Esophagus squamous epithelium (tissue), 5 donors: Measurements from ENCODE around the gene MTX3. TPM values are rescaled to one million over a fixed set of nuclear protein-coding genes. Genes with fewer than 3 reads are reported as not detected.
A peak's percentile ranks its signal among the peaks of the same experiment; 100 is the strongest.

Experiments used
- DNase-seq: peaks from one replicate; lab custom pipeline; 2025; lab: John Stamatoyannopoulos, UW
- H3K27ac ChIP-seq, 4 donors: fragments of 200-600 bp; sonication (generic); one replicate each; pipeline ENCODE4 v1.5.1; 2016 to 2019; ENCODE audit warnings: mild to moderate bottlenecking in 1 of 4
- H3K27me3 ChIP-seq, 4 donors: fragments of 200-600 bp; sonication (generic); 1 replicate in 3 of 4; 2 replicates in 1 of 4; pipeline versions ENCODE4 v1.5.1 to v1.6.0; 2017 to 2021; ENCODE audit warnings: antibody characterized with exemption in 1 of 4
- H3K36me3 ChIP-seq, 3 donors: fragments of 200-600 bp; sonication (generic); one replicate each; pipeline ENCODE4 v1.5.1; 2016 to 2019
- H3K4me1 ChIP-seq, 3 donors: fragments of 200-600 bp; sonication (generic); one replicate each; pipeline ENCODE4 v1.5.1; 2017 to 2019
- H3K4me3 ChIP-seq, 4 donors: fragments of 200-600 bp; sonication (generic); 1 replicate in 3 of 4; 2 replicates in 1 of 4; pipeline ENCODE4 v1.5.1; 2016 to 2019; ENCODE audit warnings: mild to moderate bottlenecking in 2 of 4, moderate library complexity in 1 of 4
- H3K9me3 ChIP-seq, 3 donors: fragments of 200-600 bp; sonication (generic); one replicate each; pipeline ENCODE4 v1.5.1; 2016 to 2019
- POLR2A ChIP-seq, 4 donors: fragments of 450-650 bp; IDR thresholded peaks; one replicate each; pipeline ENCODE4 v1.6.1; 2017; ENCODE audit warnings: antibody characterized with exemption in 4 of 4, mild to moderate bottlenecking in 4 of 4, moderate library complexity in 3 of 4
- WGBS, 2 donors: methylation state at CpG; one replicate each; pipeline ENCODE4 v1.1.5; 2018; 5-methylcytosine and 5-hydroxymethylcytosine counted together
- intact Hi-C: fragments of 100-400 bp; cut with DNase I; formaldehyde crosslinking; loops from one replicate; pipeline ENCODE4 v1.15.0; 2022
- total RNA-seq, 4 donors: library from RNA; depleted of rRNA; stranded (reverse); fragments of >200 nt; gene quantifications; one replicate each; pipeline ENCODE4 v1.1.0, GENCODE V29; 2016
- TF ChIP-seq, protein P1 (sequence below), 6 experiments: fragments of 450-650 bp in 4 of 6; fragments of 200-600 bp in 2 of 6; sonication (generic) in 2 of 6; IDR thresholded peaks; one replicate each; pipeline ENCODE4 v1.5.1; 2016 to 2019; ENCODE audit warnings: antibody characterized with exemption in 6 of 6, mild to moderate bottlenecking in 4 of 6, moderate library complexity in 4 of 6
- donor health status: DM: yes; HTN: yes; CAD: no.

Gene MTX3, protein sequence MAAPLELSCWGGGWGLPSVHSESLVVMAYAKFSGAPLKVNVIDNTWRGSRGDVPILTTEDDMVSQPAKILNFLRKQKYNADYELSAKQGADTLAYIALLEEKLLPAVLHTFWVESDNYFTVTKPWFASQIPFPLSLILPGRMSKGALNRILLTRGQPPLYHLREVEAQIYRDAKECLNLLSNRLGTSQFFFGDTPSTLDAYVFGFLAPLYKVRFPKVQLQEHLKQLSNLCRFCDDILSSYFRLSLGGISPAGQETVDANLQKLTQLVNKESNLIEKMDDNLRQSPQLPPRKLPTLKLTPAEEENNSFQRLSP
- total RNA-seq: 10 to 100 TPM in 3 of 4 donors, 1 to 10 TPM in 1; 6.5 to 15.8 (median 12.3) TPM

DNA sequence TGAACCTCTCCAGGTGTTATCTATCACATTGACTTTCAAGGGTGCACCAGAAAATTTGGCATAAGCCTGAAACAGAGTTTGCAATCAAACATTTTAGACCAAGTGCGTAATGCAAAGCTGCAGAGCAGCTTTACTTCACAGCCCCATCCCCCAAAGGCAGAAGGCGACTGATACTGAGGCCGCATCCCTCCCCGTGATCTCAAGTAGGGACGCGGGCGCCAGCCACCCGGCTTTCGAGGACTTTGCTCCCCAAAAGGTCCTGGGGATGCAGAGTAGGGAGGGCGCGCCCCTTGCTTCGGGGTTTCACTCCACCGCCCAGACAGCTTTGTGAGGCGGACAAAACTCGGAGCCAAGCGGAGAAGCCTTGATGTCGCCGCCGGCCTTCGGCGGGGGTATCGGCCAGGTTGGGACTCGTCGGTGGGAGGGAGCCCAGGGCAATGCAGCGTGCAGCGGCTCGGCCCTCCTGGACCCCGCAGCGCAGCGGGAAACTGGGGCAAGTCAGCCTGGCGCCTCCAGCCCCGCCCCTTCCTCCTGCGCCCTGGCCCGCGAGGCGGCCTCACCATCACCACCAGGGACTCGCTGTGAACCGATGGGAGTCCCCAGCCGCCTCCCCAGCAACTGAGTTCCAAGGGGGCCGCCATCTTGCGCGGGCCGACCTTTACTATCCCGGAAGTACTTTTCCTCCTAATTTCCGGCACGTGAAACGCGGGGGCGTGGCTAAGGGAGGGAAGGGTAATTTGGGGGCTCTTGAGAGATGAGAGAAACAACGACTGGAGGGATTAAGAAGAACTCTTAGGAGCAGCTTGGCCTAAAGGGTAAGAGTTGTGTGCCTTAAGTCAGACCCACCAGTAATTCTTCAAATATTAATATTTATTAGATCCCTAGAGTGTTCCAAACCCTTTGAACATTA is at the start of gene MTX3:
MTX3 (minus strand) TSS at position 665 of the 910 bp plus-strand sequence; CDS start at position 641, 24 bp downstream.
- intact Hi-C loops: no loop called here
- TF ChIP-seq POLR2A (IDR thresholded peaks at IDR 0.05): peak in 2 of 4 donors; percentile 44 to 46
- TF ChIP-seq, protein P1, sequence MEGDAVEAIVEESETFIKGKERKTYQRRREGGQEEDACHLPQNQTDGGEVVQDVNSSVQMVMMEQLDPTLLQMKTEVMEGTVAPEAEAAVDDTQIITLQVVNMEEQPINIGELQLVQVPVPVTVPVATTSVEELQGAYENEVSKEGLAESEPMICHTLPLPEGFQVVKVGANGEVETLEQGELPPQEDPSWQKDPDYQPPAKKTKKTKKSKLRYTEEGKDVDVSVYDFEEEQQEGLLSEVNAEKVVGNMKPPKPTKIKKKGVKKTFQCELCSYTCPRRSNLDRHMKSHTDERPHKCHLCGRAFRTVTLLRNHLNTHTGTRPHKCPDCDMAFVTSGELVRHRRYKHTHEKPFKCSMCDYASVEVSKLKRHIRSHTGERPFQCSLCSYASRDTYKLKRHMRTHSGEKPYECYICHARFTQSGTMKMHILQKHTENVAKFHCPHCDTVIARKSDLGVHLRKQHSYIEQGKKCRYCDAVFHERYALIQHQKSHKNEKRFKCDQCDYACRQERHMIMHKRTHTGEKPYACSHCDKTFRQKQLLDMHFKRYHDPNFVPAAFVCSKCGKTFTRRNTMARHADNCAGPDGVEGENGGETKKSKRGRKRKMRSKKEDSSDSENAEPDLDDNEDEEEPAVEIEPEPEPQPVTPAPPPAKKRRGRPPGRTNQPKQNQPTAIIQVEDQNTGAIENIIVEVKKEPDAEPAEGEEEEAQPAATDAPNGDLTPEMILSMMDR (IDR thresholded peaks at IDR 0.05): no peak
- peaks cover 0 to 32% (median 5%) of the 10 kb centered on the region in 3 donors for H3K36me3 ChIP-seq
- no peaks in the 10 kb centered on the region for H3K9me3 ChIP-seq
- peaks cover 0 to 21% (median 12%) of the 10 kb centered on the region in 3 donors for H3K4me1 ChIP-seq
- peak; percentile 49 for DNase-seq
- WGBS, 2 donors: 0 to 2% methylated on average over 8 to 9 of the region's 50 CpGs
- H3K27ac ChIP-seq: peak within 1 kb of the TSS; percentile 78 to 88 (median 84)
- peak within 1 kb of the TSS; percentile 68 to 93 (median 86) for H3K4me3 ChIP-seq
- peaks cover 0 to 6% (median 0%) of the 10 kb centered on the region in 4 donors for H3K27me3 ChIP-seq

DNA sequence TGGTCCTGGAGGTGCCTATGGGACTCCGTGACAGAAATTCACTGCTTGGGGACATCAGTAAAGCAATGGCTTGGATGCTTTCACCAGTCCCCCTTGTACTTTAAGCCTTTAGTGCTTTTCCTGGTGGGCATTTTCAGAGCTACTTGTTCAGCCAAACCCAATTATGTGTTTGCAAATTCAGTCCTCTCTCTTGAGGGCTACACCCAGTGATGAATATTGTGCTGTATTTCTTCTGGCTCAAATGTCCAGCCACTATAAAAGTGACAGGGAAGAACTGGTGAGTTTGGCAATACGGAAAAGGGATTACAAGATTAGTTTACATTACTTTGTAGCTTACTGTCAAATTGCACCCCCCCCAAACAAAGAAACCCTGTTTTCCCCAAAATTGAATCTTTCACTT is 48.6 kb upstream of the MTX3 start:
- no peaks in the 10 kb centered on the region for H3K9me3 ChIP-seq
- WGBS, 2 donors: 62 to 84% methylated on average over 2 of the region's 2 CpGs
- intact Hi-C loops: no loop called here

DNA sequence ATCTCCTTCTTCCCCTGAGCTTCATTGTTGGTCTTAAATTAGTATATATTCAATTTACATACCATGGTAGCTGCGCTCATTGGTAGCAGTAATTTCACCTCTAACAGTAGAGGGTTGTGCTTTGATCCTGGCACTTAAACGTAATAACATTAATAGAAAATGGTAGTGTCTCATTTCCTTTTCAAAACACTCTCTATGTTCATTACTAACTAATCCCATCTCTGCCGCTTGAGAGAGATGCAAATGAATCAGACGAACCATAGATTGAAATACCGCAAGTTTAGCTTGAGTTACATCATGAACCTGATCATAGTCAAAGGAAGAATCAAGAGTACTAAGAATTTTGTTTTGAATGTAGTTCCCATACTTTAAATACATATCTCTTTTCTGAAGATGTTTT is 46.3 kb upstream of the MTX3 start:
- 73 to 83% methylated on average over 5 of the region's 5 CpGs for WGBS, 2 donors
- H3K4me1 ChIP-seq: peaks cover 0 to 10% (median 0%) of the 10 kb centered on the region in 3 donors
- no peak for TF ChIP-seq POLR2A (IDR thresholded peaks at IDR 0.05)
- TF ChIP-seq, protein P1 (IDR thresholded peaks at IDR 0.05): no peak
- H3K4me3 ChIP-seq: no peak overlapping the region
- peaks cover 0 to 66% (median 0%) of the 10 kb centered on the region in 4 donors for H3K27me3 ChIP-seq
- H3K9me3 ChIP-seq: no peaks in the 10 kb centered on the region
- H3K36me3 ChIP-seq: no peaks in the 10 kb centered on the region
- no peak for DNase-seq
- intact Hi-C loops: no loop called here
- H3K27ac ChIP-seq: no peak overlapping the region

More for the DNA sequence above, 48.6 kb upstream of the MTX3 start:
- DNase-seq: no peak
- peaks cover 0 to 62% (median 0%) of the 10 kb centered on the region in 4 donors for H3K27me3 ChIP-seq
- no peak overlapping the region for H3K4me3 ChIP-seq
- no peak overlapping the region for H3K27ac ChIP-seq
- TF ChIP-seq, protein P1 (IDR thresholded peaks at IDR 0.05): no peak
- TF ChIP-seq POLR2A (IDR thresholded peaks at IDR 0.05): no peak
- peaks cover 0 to 10% (median 0%) of the 10 kb centered on the region in 3 donors for H3K4me1 ChIP-seq
- H3K36me3 ChIP-seq: no peaks in the 10 kb centered on the region

DNA sequence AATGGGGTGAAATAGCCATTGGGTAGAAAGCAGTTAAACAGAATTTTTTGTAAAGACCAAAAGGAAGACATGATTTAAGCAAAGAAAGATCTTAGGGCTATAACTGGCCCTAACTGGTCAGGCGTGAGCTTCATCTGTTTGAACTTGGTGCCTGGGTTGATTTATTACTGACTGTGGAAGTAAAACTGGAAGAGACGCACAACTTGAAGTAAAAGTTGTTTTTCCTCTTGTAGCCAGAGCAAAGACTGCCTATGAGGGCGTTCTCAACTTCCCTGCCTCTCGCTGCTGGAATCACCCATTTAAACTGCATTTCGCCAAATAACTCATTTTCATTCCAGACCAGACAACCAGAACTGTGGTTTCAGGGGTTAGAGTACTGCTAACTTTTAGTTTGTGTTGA is 45.6 kb upstream of the MTX3 start:
- Histone ChIP-seq H3K36me3 (no peaks in the 10 kb centered on the region), H3K27ac (no peak overlapping the region), H3K27me3 (peaks cover 0 to 62% (median 0%) of the 10 kb centered on the region in 4 donors), H3K4me3 (no peak overlapping the region), H3K9me3 (no peaks in the 10 kb centered on the region), H3K4me1 (peaks cover 0 to 10% (median 0%) of the 10 kb centered on the region in 3 donors)
- 77 to 91% methylated on average over 5 of the region's 5 CpGs for WGBS, 2 donors
- TF ChIP-seq, protein P1 (IDR thresholded peaks at IDR 0.05): no peak
- no peak for TF ChIP-seq POLR2A (IDR thresholded peaks at IDR 0.05)
- intact Hi-C loops: no loop called here
- no peak for DNase-seq
